Muscle of leg (tissue), 11 donors: Measurements from ENCODE around the gene RPL7A. TPM values are rescaled to one million over a fixed set of nuclear protein-coding genes. Genes with fewer than 3 reads are reported as not detected.
"Not testable (repeated sequence)": the region's sequence is repeated elsewhere in the genome, so short reads cannot be mapped to it uniquely, and the experiment has no call there.

Source experiments
- DNase-seq: peaks from one replicate; pipeline ENCODE4 v3.0.0; 2013
- H3K27ac ChIP-seq: one replicate; pipeline ENCODE4 v1.5.1; 2013; ENCODE audit warnings: mild to moderate bottlenecking, low read length, control low read depth
- H3K27me3 ChIP-seq: one replicate; pipeline ENCODE4 v1.6.1; 2013; ENCODE audit warnings: low read length; ENCODE audit not compliant: control insufficient read depth, insufficient read depth
- H3K36me3 ChIP-seq: one replicate; pipeline ENCODE4 v1.6.1; 2013; ENCODE audit warnings: low read length; ENCODE audit not compliant: control insufficient read depth, insufficient read depth
- H3K4me1 ChIP-seq: one replicate; pipeline ENCODE4 v1.6.1; 2013; ENCODE audit warnings: low read length; ENCODE audit not compliant: control insufficient read depth, insufficient read depth
- H3K4me3 ChIP-seq: one replicate; pipeline ENCODE4 v1.5.1; 2013; ENCODE audit warnings: low read length, control low read depth
- H3K9me3 ChIP-seq: replicated peaks from 2 replicates; pipeline ENCODE4 v1.6.1; 2013; ENCODE audit warnings: low read depth, low read length; ENCODE audit not compliant: control insufficient read depth
- WGBS: methylation state at CpG from one replicate; pipeline ENCODE4 v1.1.5; 2013; ENCODE audit warnings: missing lambda C conversion rate; ENCODE audit not compliant: insufficient coverage; 5-methylcytosine and 5-hydroxymethylcytosine counted together
- polyA plus RNA-seq, 8 donors: library from polyadenylated mRNA; unstranded; fragments of 120-200 nt; gene quantifications; one replicate each; pipeline versions ENCODE4 v1.2.1 to v1.2.3, GENCODE V29; 2013; ENCODE audit warnings: inconsistent platforms in 1 of 8, low replicate concordance in 1 of 8; ENCODE audit not compliant: insufficient read length in 8 of 8, insufficient read depth in 1 of 8
- total RNA-seq: library from RNA; stranded (reverse); fragments of 120-200 nt; gene quantifications from one replicate; pipeline ENCODE4 v1.2.4, GENCODE V29; 2013

RPL7A gene
- total and polyA plus RNA-seq, 9 donors = 2,283 to 2,995 (median 2,677) TPM

DNA sequence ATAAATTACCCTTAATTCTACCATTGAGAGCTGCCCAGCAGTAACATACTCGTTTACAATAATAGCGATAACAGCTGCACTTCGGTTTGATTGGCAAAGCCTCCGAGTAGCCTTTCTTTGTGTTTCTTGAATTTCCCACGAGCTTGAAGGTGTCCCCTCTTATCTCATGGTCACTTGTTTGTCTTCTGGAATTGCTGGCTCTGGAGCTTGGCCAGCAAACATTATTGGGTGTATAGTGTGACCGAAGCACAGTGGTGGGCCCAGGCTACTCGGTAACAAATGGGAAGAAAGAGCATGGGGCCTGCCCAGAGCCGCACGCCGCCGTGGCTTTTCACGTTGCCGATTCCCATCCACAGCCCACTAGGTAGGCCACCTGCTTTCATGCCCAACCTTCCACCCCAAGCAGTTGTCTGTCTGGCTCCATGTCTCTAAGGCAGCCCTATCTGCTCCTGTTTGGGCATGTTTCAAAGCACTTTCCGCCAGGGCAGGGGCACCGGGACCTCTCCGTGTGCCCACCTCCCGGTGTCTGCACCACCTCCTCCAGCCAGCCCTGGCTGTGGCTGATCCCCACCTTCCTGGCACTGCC lies 36.8 kb downstream of the RPL7A start:
- Histone ChIP-seq H3K36me3 (no peaks in the 10 kb centered on the region), H3K9me3 (no peaks in the 10 kb centered on the region), H3K4me3 (no peak overlapping the region), H3K4me1 (no peaks in the 10 kb centered on the region), H3K27me3 (no peaks in the 10 kb centered on the region), H3K27ac (no peak overlapping the region)
- 84% methylated on average over 17 of the region's 17 CpGs for WGBS
- no peak for DNase-seq

DNA sequence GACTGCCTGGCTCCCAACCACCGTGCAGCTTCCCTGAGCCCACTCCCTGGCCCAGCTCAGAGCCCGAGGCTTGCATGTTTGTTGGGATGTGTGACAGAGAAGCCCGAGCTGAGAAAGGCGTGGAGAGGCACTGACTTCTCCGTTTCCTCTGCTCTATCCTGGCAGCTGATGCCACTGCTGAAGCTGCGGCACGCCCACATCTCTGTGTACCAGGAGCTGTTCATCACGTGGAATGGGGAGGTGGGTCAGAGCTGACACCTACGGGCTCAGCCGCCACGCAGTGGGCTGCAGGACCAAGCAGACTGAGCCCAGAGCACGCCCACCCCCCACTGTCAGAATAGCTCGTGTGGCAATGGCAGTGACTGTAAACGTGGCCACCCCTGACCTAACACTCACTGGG lies 37.4 kb downstream of the RPL7A start:
- Histone ChIP-seq H3K9me3 (no peaks in the 10 kb centered on the region), H3K27me3 (no peaks in the 10 kb centered on the region), H3K4me3 (no peak overlapping the region), H3K27ac (no peak overlapping the region), H3K4me1 (no peaks in the 10 kb centered on the region), H3K36me3 (no peaks in the 10 kb centered on the region)
- DNase-seq = no peak
- 86% methylated on average over 14 of the region's 14 CpGs for WGBS

GRCh38 chr9:133386338-133386737 lies 38.3 kb downstream of the RPL7A start:
- H3K4me1 ChIP-seq = no peaks in the 10 kb centered on the region
- WGBS = 57% methylated on average over 13 of the region's 13 CpGs

DNA sequence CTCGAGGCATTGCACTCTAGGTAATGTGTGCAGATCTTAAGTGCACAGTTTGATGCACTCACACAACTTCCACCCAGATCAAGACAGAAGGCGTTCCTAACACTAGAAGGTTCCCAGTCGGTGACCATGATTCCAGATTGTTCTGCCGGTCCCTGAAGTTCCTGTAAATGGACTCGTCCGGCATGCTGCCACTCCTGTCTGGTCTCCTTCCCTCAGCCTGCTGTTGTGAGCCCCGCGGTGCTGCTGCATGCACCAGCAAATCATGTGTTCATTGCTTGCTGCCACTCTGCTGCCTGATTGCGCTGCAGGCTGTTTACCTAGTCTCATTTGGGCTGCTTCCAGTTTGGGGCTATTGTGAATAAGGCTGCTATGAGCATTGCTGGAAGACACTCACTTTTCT lies 39.7 kb downstream of the RPL7A start:
- Histone ChIP-seq H3K27ac (no peak overlapping the region), H3K4me1 (no peaks in the 10 kb centered on the region), H3K27me3 (no peaks in the 10 kb centered on the region), H3K4me3 (no peak overlapping the region), H3K36me3 (no peaks in the 10 kb centered on the region), H3K9me3 (no peaks in the 10 kb centered on the region)
- no peak for DNase-seq
- WGBS = 76% methylated on average over 8 of the region's 9 CpGs

More at GRCh38 chr9:133386338-133386737, 38.3 kb downstream of the RPL7A start:
- H3K27ac ChIP-seq = no peak overlapping the region
- H3K9me3 ChIP-seq = no peaks in the 10 kb centered on the region
- no peaks in the 10 kb centered on the region for H3K36me3 ChIP-seq
- H3K27me3 ChIP-seq = no peaks in the 10 kb centered on the region
- no peak for DNase-seq
- no peak overlapping the region for H3K4me3 ChIP-seq

DNA sequence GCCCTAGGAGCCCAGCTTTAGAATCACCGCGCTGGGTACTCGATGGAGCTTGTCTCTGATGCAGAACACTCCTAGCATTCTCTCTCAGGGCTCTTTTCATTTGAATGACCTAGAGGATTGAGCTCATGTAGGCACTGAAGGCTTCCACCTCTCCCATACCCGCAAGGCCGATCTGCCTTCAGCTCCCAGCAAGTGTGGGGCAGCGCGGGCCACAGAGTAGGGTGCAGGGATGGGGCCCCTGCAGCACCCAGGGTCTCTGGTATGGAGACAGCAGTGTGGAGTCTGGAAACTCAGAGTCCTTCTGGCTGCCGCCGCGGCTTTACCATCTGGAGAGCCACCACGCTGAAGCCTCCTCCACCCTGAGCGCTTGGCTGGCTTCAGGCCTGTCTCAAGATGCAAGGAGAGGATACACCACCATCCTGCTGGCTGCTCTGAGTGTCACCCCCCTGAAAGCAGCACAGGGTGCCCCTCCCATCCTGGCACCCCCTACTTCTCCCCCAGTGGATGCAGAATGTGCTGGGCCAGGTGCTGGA lies 41.1 kb downstream of the RPL7A start:
- Histone ChIP-seq H3K36me3 (no peaks in the 10 kb centered on the region), H3K27ac (no peak overlapping the region), H3K27me3 (no peaks in the 10 kb centered on the region), H3K9me3 (no peaks in the 10 kb centered on the region), H3K4me1 (no peaks in the 10 kb centered on the region), H3K4me3 (no peak overlapping the region)
- WGBS = 93% methylated on average over 7 of the region's 12 CpGs
- DNase-seq = no peak

DNA sequence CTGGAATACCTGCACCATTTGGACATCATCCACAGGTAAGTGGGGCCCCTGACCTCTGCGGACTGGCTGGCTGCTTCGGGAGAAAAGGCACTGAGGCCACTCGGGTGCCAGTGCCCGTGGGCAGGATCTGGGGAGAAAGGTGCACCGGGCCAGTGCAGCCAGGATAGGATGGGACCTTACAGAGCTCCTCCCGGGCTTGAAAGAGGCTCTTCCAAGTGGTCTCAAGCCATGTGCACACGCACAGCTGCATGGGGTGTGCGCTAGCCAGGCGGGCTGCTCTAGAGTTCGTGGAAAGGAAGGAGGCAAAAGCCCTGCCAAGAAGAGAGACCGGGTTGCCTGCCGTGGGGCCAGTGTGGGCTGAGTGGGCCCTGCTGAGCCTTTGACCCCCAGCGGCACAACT lies 41.5 kb downstream of the RPL7A start:
- 78% methylated on average over 12 of the region's 13 CpGs for WGBS
- Histone ChIP-seq H3K9me3 (no peaks in the 10 kb centered on the region), H3K27me3 (peaks cover 3% of the 10 kb centered on the region), H3K4me1 (no peaks in the 10 kb centered on the region), H3K4me3 (no peak overlapping the region), H3K27ac (no peak overlapping the region), H3K36me3 (no peaks in the 10 kb centered on the region)
- DNase-seq = no peak

GRCh38 chr9:133390713-133391112 lies 42.7 kb downstream of the RPL7A start:
- Histone ChIP-seq H3K9me3 (no peaks in the 10 kb centered on the region), H3K27ac (no peak overlapping the region), H3K36me3 (no peaks in the 10 kb centered on the region), H3K4me3 (no peak overlapping the region), H3K27me3 (peaks cover 13% of the 10 kb centered on the region), H3K4me1 (no peaks in the 10 kb centered on the region)
- DNase-seq = no peak
- WGBS = 74% methylated on average over 7 of the region's 7 CpGs

- not testable (repeated sequence) for H3K4me1 ChIP-seq, H3K4me3 ChIP-seq, H3K36me3 ChIP-seq, H3K27ac ChIP-seq, H3K9me3 ChIP-seq, DNase-seq
- H3K27me3 ChIP-seq = peaks cover 13% of the 10 kb centered on the region
- WGBS = no CpG with 5 or more reads among the region's 4 CpGs
Measured at GRCh38 chr9:133391449-133391848, 43.4 kb downstream of the RPL7A start.

- WGBS = 96% methylated on average over 3 of the region's 3 CpGs
- not testable (repeated sequence) for H3K9me3 ChIP-seq, DNase-seq, H3K27ac ChIP-seq, H3K4me3 ChIP-seq, H3K36me3 ChIP-seq, H3K4me1 ChIP-seq
- peaks cover 20% of the 10 kb centered on the region for H3K27me3 ChIP-seq
Measured at GRCh38 chr9:133392308-133392707, 44.3 kb downstream of the RPL7A start.

DNA sequence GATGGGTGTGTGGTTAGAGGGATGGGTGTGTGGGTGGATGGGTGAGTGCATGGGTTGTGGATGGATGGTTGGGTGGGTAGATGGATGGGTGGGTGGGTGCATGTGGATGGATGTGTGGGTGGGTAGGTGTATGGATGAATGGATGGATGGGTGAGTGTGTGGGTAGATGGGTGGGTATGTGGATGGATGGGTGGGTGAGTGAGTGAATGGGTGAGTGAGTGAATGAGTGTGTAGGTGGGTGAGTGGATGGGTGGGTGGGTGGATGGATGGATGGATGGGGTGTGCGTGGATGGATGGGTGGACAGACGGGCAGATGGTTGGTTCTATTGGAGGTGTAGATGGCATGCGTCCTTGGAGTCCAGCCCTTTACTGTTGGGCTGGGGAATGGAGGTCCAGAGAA lies 45.4 kb downstream of the RPL7A start:
- H3K27me3 ChIP-seq = peaks cover 28% of the 10 kb centered on the region
- H3K4me1 ChIP-seq = no peaks in the 10 kb centered on the region
- H3K9me3 ChIP-seq = no peaks in the 10 kb centered on the region
- WGBS = 91% methylated on average over 3 of the region's 3 CpGs
- no peak overlapping the region for H3K4me3 ChIP-seq
- no peak overlapping the region for H3K27ac ChIP-seq
- DNase-seq = no peak
- H3K36me3 ChIP-seq = no peaks in the 10 kb centered on the region
